ENCODE measurements around the gene SP3.

Gene SP3

DNA sequence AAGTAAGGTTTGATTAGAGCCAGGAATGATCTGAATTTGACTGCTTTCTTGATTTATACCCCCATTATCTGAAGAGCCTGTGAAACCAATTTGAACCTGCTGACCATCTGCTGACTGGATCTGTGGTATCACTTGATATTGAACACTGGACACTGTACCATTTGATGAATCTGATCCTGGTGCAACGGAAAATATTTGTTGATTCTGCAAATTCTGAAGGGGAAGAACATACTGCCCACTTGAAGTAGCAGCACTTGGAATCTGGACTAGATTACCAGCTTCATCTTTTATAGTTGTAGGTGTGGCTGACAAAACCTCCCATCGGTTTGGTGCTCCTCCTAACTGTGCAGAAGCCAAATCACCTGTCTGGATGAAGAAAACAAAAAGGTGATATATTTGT, 9.3 kb downstream of the SP3 start:
- no peak for DNase-seq
- in situ Hi-C loops (cut with HindIII; ENCODE audit: low pct_ligation_motif_present, low pct_unique_long_range_greater_than_20kb, low sequenced_read_pairs), result no loop called here

DNA sequence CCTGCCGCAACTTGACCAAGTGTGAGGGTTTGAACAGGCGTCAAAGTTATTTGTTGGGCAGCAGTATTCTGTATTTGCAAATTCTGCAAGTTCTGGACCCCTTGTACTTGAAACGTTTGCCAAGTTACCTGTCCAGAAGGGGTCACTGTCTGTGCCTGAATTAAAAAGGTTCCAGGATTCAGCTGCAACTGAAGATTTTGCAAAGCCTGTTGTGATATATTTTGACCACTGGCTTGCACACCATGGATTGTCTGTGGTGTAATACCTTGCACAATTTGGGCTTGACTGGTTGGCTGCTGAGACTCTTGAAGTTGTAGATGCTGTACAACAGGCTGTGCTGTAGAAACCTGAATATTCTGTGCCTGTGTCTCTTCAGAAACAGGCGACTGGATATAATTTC, 10.2 kb downstream of the SP3 start:
- DNase-seq, result no peak
- in situ Hi-C loops (cut with HindIII; ENCODE audit: low pct_ligation_motif_present, low pct_unique_long_range_greater_than_20kb, low sequenced_read_pairs), result no loop called here

DNA sequence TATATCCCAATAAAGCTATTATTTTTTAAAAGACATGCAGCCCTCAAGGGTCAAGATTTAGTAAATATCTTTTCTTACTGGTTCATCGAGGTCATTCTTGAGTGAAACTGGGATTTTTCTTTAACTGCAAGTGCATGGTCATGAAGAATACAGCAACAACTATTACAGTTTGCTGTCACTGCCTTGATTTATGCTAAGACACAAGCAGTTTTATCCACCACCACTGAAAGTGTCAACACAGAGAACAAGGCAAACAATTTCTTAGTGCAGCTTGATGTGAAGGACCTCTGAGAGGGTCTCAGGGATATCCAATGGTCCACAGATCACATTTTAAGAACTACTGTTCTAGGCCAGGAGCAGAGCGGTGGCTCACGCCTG, 12.1 kb downstream of the SP3 start:
- in situ Hi-C loops (cut with HindIII; ENCODE audit: low pct_ligation_motif_present, low pct_unique_long_range_greater_than_20kb, low sequenced_read_pairs), result no loop called here
- no peak for DNase-seq

DNA sequence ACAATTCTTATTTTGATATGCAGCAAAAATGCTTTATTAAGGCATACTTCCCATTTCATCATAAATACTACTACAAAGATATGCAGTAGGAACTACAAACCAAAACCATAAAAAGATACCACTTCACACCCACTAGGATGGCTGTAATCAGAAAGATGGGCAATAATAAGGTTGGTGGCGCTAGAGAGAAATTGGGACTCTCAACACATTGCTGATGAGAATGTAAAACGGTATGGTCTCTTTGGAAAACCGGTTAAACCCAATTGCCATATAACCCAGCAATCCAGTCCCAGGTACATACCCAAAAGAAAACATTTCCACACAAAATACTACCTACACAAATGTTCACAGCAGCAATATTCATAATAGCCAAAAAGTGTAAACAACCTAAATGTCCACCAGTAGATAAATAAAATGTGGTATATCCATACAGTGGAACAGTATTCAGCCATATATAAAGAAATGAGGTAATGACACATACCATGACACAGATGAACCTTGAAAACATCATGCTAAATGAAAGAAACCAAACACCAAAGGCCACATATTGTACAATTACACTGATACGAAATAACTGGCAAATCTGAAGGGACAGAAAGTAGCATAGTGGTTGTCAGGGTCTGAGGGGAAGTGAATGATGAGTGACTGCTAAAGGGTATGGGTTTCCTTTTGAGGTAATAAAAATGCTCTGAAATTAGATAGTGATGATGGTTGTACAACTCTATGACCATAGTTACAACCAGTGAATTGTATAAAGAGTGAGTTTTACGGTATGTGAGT, 12.7 kb downstream of the SP3 start:
- no peak for DNase-seq
- in situ Hi-C loops (cut with HindIII; ENCODE audit: low pct_ligation_motif_present, low pct_unique_long_range_greater_than_20kb, low sequenced_read_pairs), result no loop called here

DNA sequence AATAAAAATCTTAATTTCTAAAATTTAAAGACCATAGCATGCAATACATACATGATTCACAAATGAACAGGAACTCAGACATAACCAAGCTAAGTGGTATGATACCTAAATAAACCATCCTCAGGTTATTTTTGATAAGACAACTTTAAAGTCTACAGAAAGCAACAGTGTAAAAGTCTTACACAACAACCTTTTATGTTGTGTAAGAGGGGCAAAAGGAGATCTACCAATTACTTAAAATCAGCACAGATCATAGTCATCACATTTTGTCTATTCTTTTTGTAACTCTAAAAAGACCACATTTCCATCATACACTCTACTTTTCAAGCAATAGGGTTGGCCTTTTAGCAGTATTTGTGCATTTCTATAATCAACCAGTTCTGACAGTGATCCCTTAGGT, 16.3 kb downstream of the SP3 start:
- no peak for DNase-seq
- in situ Hi-C loops (cut with HindIII; ENCODE audit: low pct_ligation_motif_present, low pct_unique_long_range_greater_than_20kb, low sequenced_read_pairs), result no loop called here

DNA sequence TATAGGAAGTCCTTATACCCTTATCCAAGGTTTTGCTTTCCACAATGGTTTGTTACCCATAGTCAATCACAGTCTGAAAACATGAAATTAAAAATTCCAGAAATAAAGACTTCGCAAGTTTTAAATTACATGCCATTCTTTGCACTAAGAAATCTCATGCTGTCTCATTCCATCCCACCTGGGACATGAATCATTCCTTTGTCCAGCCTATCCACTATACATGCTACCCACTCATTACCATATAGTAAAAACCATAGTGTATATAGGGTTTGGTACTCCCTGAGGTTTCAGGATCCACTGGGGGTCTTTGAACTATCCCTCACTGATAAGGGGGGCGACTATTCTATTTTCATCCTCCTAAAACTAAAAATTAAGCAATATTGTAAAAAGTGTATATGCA, 17.0 kb downstream of the SP3 start:
- no peak for DNase-seq
- in situ Hi-C loops (cut with HindIII; ENCODE audit: low pct_ligation_motif_present, low pct_unique_long_range_greater_than_20kb, low sequenced_read_pairs), result no loop called here

DNA sequence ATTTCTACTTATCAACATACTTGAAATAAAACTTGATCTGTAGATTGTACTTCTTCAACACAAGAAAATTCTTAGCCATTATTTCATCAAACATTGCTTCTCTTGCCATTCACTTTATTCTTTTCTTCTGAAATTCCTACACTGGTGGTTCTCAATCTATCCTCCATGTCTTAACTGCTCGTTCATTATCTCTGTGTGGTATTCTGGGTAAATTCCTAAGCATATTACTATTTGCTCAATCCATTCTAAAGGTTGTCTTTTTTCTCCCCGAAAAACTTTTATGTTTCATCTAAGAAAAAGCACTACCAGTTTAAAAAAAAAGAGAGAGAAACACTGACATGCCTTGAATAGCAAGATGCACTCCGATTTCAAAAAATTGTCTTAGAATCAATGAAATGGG, 18.0 kb downstream of the SP3 start:
- DNase-seq, result no peak
- in situ Hi-C loops (cut with HindIII; ENCODE audit: low pct_ligation_motif_present, low pct_unique_long_range_greater_than_20kb, low sequenced_read_pairs), result no loop called here

DNA sequence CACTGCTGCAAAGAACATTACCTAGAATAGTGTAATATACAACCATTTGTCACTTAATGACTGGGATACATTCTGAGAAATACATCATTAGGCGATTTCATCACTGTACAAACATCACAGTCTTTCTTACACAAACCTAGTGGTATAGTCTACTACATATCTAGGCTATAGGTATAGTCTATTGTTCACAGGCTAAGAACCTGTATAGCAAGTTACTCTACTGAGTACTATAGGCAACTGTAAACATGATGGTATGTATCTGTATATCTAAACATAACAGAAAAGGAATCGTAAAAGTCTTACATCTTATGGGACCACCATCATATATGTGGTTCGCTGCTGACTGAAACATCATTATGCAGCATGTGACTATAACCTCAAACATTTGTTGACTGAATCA, 21.4 kb downstream of the SP3 start:
- no peak for DNase-seq
- in situ Hi-C loops (cut with HindIII; ENCODE audit: low pct_ligation_motif_present, low pct_unique_long_range_greater_than_20kb, low sequenced_read_pairs), result no loop called here

DNA sequence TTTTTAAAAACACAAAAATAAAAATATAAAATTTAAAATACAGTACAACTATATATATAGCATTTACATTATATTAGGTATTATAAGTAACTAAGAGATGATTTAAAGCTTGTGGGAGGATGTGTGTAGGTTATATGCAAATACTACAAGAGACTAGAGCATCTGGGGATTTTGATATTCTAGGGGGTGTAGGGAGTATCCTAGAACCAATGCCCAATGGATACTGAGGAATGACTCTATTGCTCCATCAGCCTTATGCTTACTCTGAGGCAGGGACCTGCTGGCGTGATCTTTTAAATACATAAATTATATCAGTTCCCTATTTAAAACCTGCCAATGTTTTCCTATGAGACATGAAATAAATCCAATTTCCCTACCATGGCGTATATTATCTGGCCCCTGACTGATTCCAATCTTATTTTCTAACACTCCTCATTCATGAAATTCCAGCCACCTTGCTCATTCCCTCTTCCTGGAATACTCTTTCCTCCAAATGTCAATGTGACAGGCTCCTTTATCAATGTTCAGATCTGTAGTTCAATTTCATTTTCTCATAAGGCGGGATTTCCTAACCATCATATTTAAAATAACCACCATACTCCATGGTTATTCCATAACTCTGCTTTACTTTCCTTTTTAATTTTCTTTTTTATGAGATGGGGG, 22.2 kb downstream of the SP3 start:
- in situ Hi-C loops (cut with HindIII; ENCODE audit: low pct_ligation_motif_present, low pct_unique_long_range_greater_than_20kb, low sequenced_read_pairs), result no loop called here
- no peak for DNase-seq

DNA sequence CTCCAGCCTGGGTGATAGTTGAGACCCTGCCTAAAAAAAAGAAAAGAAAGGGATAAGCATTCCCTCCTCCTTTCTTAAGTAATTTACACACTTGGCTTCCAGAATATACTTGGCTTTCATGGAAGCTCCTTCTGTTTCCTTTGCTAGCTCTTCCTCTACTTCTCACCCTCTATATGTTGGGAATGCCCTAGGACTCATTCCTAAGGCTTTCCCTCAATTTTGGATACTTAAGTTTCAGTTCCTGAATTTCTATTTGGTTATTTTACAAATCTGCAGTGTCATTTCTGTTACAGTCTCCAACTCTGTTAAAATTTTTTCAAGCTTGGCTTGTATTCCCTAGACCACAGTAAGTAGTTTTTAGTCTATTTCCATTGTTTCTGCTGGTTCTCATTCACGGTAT, 23.6 kb downstream of the SP3 start:
- no peak for DNase-seq
- in situ Hi-C loops (cut with HindIII; ENCODE audit: low pct_ligation_motif_present, low pct_unique_long_range_greater_than_20kb, low sequenced_read_pairs), result no loop called here

DNA sequence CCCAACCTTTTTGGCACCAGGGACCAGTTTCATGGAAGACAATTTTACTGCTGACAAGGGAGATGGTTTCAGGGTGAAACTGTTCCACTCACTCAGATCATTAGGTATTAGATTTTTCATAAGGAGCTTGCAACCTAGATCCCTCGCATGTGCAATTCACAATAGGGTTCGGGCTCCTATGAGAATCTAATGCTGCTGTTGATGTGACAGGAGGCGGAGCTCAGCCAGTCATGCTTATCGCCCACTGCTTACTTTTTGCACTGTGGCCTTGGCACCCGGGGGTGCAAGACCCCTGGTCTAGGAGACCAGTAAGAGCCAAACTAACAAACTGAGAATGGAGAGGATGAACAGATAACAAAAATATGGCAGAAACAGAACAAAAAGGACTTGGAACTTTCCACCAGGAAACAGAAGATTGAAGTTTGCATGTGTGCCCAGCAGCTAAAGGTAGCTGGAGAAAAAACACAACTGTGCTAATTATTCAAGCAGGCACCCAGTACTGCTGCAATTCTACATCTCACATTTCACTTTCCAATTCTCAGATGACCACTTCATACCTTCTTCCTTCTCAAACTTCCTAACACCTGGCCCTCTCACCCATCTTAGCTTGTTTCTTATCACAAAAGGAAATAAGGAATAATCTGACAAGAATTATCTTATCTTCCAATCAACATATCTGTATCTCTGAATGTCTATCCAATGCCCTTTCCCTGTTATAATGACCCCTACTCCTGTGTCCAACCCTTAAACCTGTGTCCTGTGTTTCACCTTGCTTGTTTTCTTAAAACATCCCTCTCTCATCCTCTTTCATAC, 24.8 kb downstream of the SP3 start:
- no peak for DNase-seq
- in situ Hi-C loops (cut with HindIII; ENCODE audit: low pct_ligation_motif_present, low pct_unique_long_range_greater_than_20kb, low sequenced_read_pairs), result no loop called here

DNA sequence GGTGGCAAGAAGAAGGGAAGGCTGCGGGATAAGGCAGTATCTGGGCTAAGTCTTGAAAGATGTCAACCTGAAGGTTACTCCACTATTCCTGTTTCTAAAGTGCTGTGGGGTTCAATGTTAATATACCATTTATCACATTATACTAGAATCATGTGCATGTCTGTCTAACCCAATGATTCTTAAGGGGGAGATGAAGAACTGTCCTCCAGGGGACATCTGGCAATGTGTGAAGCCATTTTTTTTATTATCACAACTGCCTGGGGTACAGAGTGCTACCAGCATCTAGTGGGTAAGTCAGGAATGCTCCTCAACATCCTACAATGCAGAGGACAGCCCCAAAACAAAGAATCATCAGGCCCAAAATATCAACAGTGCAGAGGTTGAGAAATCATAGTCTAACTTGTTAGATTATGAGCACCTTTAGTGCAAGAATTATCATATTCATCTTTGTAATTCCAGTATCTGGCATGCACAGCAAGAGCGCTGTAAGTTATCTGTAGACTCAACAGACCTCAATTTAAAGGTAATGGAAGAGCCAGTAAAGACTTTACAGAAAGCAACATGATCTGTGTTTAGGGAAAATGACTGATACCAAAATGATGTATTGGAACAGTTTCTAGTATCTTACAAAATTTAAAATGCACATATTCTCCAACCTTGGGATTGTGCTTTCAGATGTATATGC, 26.3 kb downstream of the SP3 start:
- no peak for DNase-seq
- in situ Hi-C loops (cut with HindIII; ENCODE audit: low pct_ligation_motif_present, low pct_unique_long_range_greater_than_20kb, low sequenced_read_pairs), result no loop called here

DNA sequence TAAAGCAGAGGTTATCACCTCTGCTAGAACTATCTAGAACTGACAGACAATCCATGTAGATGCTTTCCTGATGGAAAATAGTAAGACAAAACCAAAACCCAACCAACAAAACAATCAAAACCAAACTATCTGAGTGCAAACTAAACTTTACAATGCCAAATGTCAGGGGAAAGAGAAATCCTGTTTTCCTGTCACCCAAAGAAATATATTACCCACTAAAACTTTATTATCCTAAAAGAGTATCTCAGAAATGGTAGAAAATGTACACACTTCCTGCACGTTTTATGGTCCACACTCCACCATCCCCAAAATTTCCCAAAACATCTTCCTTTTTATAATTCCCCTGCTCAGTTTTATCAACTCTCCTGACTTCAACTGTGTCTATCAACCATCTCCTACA, 29.9 kb downstream of the SP3 start:
- no peak for DNase-seq
- in situ Hi-C loops (cut with HindIII; ENCODE audit: low pct_ligation_motif_present, low pct_unique_long_range_greater_than_20kb, low sequenced_read_pairs), result no loop called here

DNA sequence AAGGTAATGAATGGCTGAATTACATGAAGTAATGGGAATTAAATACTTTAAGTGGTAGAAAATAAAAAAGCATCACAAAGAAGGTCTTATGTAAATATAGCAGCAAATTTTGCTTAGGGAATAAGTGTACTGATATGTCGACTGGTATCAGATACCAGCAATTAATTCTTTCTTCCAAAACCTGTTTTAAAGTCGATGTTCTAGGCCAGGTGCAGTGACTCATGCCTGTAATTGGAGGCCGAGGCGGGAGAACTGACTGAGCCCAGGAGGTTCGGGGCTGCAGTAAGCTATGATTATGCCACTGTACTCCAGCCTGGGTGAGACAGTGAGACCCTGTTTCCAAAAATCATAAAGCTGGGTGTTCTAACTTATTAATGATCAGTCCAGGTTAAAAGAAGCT, 30.3 kb downstream of the SP3 start:
- in situ Hi-C loops (cut with HindIII; ENCODE audit: low pct_ligation_motif_present, low pct_unique_long_range_greater_than_20kb, low sequenced_read_pairs), result no loop called here
- DNase-seq, result no peak

DNA sequence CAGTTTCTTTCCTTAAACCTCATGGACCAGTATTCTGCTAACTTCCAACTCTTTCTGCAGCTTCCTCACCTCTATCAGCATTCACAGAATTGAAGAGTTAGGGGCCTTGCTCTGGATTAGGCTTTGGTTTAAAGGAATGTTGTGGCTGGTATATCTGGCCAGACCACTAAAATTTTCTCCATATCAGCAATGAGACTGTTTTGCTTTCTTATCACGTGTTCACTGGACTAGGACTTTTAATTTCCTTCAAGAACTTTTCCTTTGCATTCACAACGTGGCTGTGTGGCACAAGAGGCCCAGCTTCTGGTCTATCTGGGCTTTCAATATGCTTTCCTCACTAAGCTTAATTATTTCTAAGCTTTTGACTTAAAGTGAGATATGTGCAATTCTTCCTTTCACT, 33.4 kb downstream of the SP3 start:
- in situ Hi-C loops (cut with HindIII; ENCODE audit: low pct_ligation_motif_present, low pct_unique_long_range_greater_than_20kb, low sequenced_read_pairs), result no loop called here
- no peak for DNase-seq

DNA sequence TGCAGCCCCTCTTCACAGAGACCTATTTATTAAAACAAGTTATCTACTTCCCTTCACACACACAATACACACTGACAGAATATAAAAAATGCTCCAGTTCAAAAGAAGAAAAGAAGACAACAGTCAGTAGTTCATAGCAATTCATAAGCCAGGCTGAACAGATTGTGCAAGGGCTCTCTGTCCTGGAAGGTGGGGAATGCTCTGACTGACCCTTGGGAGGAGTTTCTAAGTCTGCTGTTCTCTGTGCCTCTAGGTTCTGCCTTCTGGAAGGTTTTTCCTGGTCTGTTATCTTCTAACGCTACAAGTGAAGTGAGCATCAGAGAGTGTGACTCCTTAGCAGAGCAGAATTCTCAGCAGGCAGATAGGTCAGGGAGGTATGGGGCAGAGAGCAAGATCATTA, 35.7 kb downstream of the SP3 start:
- in situ Hi-C loops (cut with HindIII; ENCODE audit: low pct_ligation_motif_present, low pct_unique_long_range_greater_than_20kb, low sequenced_read_pairs), result no loop called here
- DNase-seq, result no peak

DNA sequence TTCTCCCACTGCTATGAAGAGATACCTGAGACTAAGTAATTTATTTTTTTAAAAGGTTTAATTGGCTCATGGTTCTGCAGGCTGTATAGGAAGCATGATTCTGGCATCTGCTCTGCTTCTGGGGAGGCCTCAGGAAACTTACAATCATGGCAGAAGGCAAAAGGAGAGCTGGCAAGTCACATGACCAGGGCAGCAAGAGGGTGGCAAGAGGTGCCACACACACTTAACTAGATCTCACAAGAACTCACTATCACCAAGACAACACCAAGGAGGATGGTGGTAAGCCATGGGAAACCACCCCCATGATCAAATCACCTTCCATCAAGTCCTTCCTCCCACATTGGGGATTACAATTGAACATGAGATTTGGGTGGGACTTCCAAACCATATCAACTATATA, 38.3 kb downstream of the SP3 start:
- no peak for DNase-seq
- in situ Hi-C loops (cut with HindIII; ENCODE audit: low pct_ligation_motif_present, low pct_unique_long_range_greater_than_20kb, low sequenced_read_pairs), result no loop called here

DNA sequence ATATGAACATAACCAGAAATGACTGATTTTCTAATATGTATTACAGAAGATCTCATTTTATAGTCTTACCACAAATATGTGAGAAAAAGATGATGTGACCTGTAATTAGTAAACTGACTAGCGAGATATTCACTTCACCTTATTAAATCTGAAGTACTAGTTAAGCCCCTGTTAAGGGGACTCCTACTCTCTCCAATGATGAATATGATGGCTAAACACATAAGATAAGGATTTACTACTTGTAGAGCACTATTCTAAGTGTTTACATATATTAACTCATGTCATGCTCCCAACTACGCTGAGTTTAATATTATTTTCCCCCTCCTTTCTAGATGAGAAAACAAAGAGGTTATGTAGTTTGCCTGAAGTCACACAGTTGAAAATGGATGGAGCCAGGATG, 40.9 kb downstream of the SP3 start:
- in situ Hi-C loops (cut with HindIII; ENCODE audit: low pct_ligation_motif_present, low pct_unique_long_range_greater_than_20kb, low sequenced_read_pairs), result no loop called here

DNA sequence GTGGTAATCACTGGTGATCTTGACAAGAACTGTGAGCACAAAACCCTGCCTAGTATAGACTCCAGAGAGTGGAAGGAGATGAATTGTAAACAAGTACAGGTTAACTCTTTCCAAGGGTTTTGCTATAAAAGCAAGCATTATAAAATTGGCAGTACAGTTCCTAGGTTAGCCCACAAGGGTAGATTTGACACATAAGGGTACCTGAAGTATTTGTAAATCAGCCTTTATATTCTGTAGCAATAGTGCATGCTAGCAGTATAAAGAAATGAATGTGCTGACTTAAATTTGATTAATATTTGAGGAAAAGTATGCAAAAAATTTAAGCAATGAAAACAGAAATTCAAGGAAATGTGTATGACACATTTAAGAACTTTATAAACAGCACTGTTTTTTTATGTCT, 42.4 kb downstream of the SP3 start:
- no peak for DNase-seq
- in situ Hi-C loops (cut with HindIII; ENCODE audit: low pct_ligation_motif_present, low pct_unique_long_range_greater_than_20kb, low sequenced_read_pairs), result no loop called here

More for the DNA sequence above, 40.9 kb downstream of the SP3 start:
- DNase-seq, result no peak
